GM12864 (cell line): Measurements from ENCODE around the gene KLRF1.

ENCODE experiments used
- DNase-seq: peaks from one replicate; pipeline ENCODE4 v3.0.0-alpha.2; 2011; ENCODE audit warnings: low read depth
- H3K4me3 ChIP-seq: 2 replicates; pipeline ENCODE4 v1.5.1; 2011; ENCODE audit warnings: mild to moderate bottlenecking, low read depth, low read length, control low read depth
- CTCF ChIP-seq: IDR thresholded peaks from 2 replicates; pipeline ENCODE4 v1.5.1; 2011; ENCODE audit warnings: low read depth, mild to moderate bottlenecking, moderate library complexity, low read length, control low read depth, inconsistent platforms; ENCODE audit errors: missing control alignments

The KLRF1 gene

GRCh38 chr12:9809338-9809737, 17.9 kb upstream of the KLRF1 start:
- no peak for DNase-seq
- TF ChIP-seq CTCF = no peak
- no peak overlapping the region for H3K4me3 ChIP-seq

GRCh38 chr12:9809866-9810265, 17.4 kb upstream of the KLRF1 start:
- TF ChIP-seq CTCF = no peak
- no peak overlapping the region for H3K4me3 ChIP-seq
- no peak for DNase-seq

- no peak for DNase-seq
- TF ChIP-seq CTCF = no peak
- no peak overlapping the region for H3K4me3 ChIP-seq
These were observed 16.6 kb upstream of the KLRF1 start for GRCh38 chr12:9810671-9811070.

GRCh38 chr12:9811621-9812020, 15.7 kb upstream of the KLRF1 start:
- DNase-seq = no peak
- no peak for TF ChIP-seq CTCF
- H3K4me3 ChIP-seq = no peak overlapping the region

GRCh38 chr12:9813821-9814798, 13.2 kb upstream of the KLRF1 start:
- peak overlapping the region; percentile 28 for H3K4me3 ChIP-seq
- TF ChIP-seq CTCF = peak; percentile 98
- DNase-seq = no peak

GRCh38 chr12:9820281-9820930, 6.9 kb upstream of the KLRF1 start:
- no peak for TF ChIP-seq CTCF
- H3K4me3 ChIP-seq = no peak overlapping the region
- no peak for DNase-seq

GRCh38 chr12:9829483-9829882, 2.2 kb downstream of the KLRF1 start:
- H3K4me3 ChIP-seq = no peak overlapping the region
- no peak for DNase-seq
- TF ChIP-seq CTCF = no peak
